Measurements from ENCODE around the gene SPAG16. TPM values are rescaled to one million over a fixed set of nuclear protein-coding genes. Genes with fewer than 3 reads are reported as not detected.

The SPAG16 gene
- total RNA-seq, 1 experiment from 2014 or later = 17.3 TPM

- Histone ChIP-seq H3K23ac (ENCODE audit: insufficient read length, low read depth, low read length) (no peak overlapping the region), H3K79me1 (ENCODE audit: insufficient read depth, low read depth, low read length, poor library complexity, severe bottlenecking) (no peaks in the 10 kb centered on the region), H3K27me3 (ENCODE audit: insufficient read depth, low read length) (no peaks in the 10 kb centered on the region), H3K56ac (ENCODE audit: insufficient read length, low read depth, low read length) (no peak overlapping the region), H2BK120ac (ENCODE audit: low read depth, low read length, poor library complexity, severe bottlenecking) (no peak overlapping the region), H3K4ac (ENCODE audit: low read depth, low read length) (no peak overlapping the region), H2BK5ac (ENCODE audit: insufficient read length, low read length) (no peak overlapping the region), H2AFZ (ENCODE audit: low read length) (no peak overlapping the region), H3K27ac (ENCODE audit: insufficient read length, low read depth, low read length) (no peak overlapping the region), H4K5ac (ENCODE audit: insufficient read length, low read depth, low read length) (no peak overlapping the region), H3K4me2 (ENCODE audit: insufficient read depth, insufficient read length, low read length) (no peak overlapping the region), H4K20me1 (ENCODE audit: control insufficient read depth, insufficient read depth, insufficient read length) (no peaks in the 10 kb centered on the region), H2BK12ac (ENCODE audit: insufficient read length, low read depth, low read length) (no peak overlapping the region), H2BK15ac (ENCODE audit: low read depth, low read length) (no peak overlapping the region), H3K14ac (ENCODE audit: insufficient read depth, low read length) (no peak overlapping the region), H4K91ac (ENCODE audit: insufficient read length, low read depth, low read length) (no peak overlapping the region), H2AK5ac (ENCODE audit: insufficient read length, low read length) (no peak overlapping the region), H3T11ph (ENCODE audit: low read length) (no peak overlapping the region), H3K9ac (ENCODE audit: extremely low read depth, insufficient read length, low read length) (no peak overlapping the region), H3K23me2 (ENCODE audit: insufficient read length, low read depth, low read length, poor library complexity, severe bottlenecking) (no peaks in the 10 kb centered on the region), H3K79me2 (ENCODE audit: insufficient read depth, low read length) (no peaks in the 10 kb centered on the region), H2BK20ac (ENCODE audit: low read depth, low read length, poor library complexity, severe bottlenecking) (no peak overlapping the region), H3K18ac (ENCODE audit: insufficient read length, low read depth, low read length) (no peak overlapping the region), H3K9me3 (ENCODE audit: control insufficient read depth, low read depth, low read length) (no peaks in the 10 kb centered on the region), H4K8ac (replicated peaks; ENCODE audit: insufficient read length, low read depth, low read length) (no peak overlapping the region), H3K4me1 (ENCODE audit: insufficient read depth, low read length) (no peaks in the 10 kb centered on the region)
- Mint-ChIP-seq H3K27me3 (ENCODE audit: low read depth) (no peaks in the 10 kb centered on the region), H3K9me3 (no peaks in the 10 kb centered on the region), H3K36me3 (ENCODE audit: insufficient read depth in 1 of 3, low read depth in 3 of 3) (no peaks in the 10 kb centered on the region), H3K27ac (no peak overlapping the region), H3K4me3 (no peak overlapping the region), H3K4me1 (peaks cover 0 to 3% of the 10 kb centered on the region in 2 experiments; a peak in 1 of 4 replicates)
- no CpG with 5 or more reads among the region's 1 CpG for WGBS (ENCODE audit: extremely low coverage, insufficient read length, low lambda C conversion rate)
- TF ChIP-seq, protein P1, sequence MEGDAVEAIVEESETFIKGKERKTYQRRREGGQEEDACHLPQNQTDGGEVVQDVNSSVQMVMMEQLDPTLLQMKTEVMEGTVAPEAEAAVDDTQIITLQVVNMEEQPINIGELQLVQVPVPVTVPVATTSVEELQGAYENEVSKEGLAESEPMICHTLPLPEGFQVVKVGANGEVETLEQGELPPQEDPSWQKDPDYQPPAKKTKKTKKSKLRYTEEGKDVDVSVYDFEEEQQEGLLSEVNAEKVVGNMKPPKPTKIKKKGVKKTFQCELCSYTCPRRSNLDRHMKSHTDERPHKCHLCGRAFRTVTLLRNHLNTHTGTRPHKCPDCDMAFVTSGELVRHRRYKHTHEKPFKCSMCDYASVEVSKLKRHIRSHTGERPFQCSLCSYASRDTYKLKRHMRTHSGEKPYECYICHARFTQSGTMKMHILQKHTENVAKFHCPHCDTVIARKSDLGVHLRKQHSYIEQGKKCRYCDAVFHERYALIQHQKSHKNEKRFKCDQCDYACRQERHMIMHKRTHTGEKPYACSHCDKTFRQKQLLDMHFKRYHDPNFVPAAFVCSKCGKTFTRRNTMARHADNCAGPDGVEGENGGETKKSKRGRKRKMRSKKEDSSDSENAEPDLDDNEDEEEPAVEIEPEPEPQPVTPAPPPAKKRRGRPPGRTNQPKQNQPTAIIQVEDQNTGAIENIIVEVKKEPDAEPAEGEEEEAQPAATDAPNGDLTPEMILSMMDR (conservative IDR thresholded peaks at IDR 0.05) = no peak
- no peak for DNase-seq
These were observed 267.3 kb downstream of the SPAG16 start for GRCh38 chr2:213551526-213551925.

Measured in H9 (cell line).